Omental fat pad (tissue), 4 donors: ENCODE data around the gene CCDC85C. TPM values are rescaled to one million over a fixed set of nuclear protein-coding genes. Genes with fewer than 3 reads are reported as not detected.

Experiments
- ATAC-seq: fragments of 150-250 bp; one replicate; pipeline ENCODE4 v1.9.1; 2016; ENCODE audit warnings: mild to moderate bottlenecking, moderate library complexity; ENCODE audit not compliant: low FRiP score
- DNase-seq: peaks from one replicate; pipeline ENCODE4 v3.0.0-alpha.2; 2019; ENCODE audit warnings: low spot score
- CTCF ChIP-seq, 3 donors: fragments of 450-650 bp; IDR thresholded peaks; one replicate each; pipeline ENCODE4 v1.5.1; 2016 to 2017; ENCODE audit warnings: antibody characterized with exemption in 3 of 3, mild to moderate bottlenecking in 3 of 3, moderate library complexity in 2 of 3
- total RNA-seq, 4 donors: library from RNA; depleted of rRNA; stranded (reverse); fragments of >200 nt; gene quantifications; one replicate each; pipeline ENCODE4 v1.1.0, GENCODE V29; 2016

The CCDC85C gene
- total RNA-seq, 4 donors from 2014 or later, result 3.3 to 17.7 (median 8.3) TPM

GRCh38 chr14:99564256-99564925, 39.6 kb downstream of the CCDC85C start:
- ATAC-seq, result no peak
- no peak for TF ChIP-seq CTCF (IDR thresholded peaks at IDR 0.05)
- no peak for DNase-seq

- ATAC-seq (no peak), DNase-seq (no peak)
- TF ChIP-seq CTCF (IDR thresholded peaks at IDR 0.05), result no peak
Measured at GRCh38 chr14:99563749-99564129, 40.3 kb downstream of the CCDC85C start.

- no peak for TF ChIP-seq CTCF (IDR thresholded peaks at IDR 0.05)
- ATAC-seq, result peak; percentile 49
- DNase-seq, result no peak
Measured at GRCh38 chr14:99562856-99563748, 40.9 kb downstream of the CCDC85C start.

GRCh38 chr14:99561864-99562263, 42.1 kb downstream of the CCDC85C start:
- ATAC-seq (no peak), DNase-seq (no peak)

GRCh38 chr14:99560922-99561683, 42.9 kb downstream of the CCDC85C start:
- DNase-seq, result no peak
- ATAC-seq, result no peak
- TF ChIP-seq CTCF (IDR thresholded peaks at IDR 0.05), result no peak

More at GRCh38 chr14:99561864-99562263, 42.1 kb downstream of the CCDC85C start:
- TF ChIP-seq CTCF (IDR thresholded peaks at IDR 0.05), result no peak

- ATAC-seq (no peak), DNase-seq (no peak)
- no peak for TF ChIP-seq CTCF (IDR thresholded peaks at IDR 0.05)
Measured at GRCh38 chr14:99560403-99560802, 43.6 kb downstream of the CCDC85C start.
